HEK293T (cell line): Measurements from ENCODE around the gene CCL22.
A peak's percentile ranks its signal among the peaks of the same experiment; 100 is the strongest.

Experiments
- CTCF ChIA-PET: fragments of 350-600 bp; formaldehyde crosslinking; extraction: SDS; loops from one replicate; lab custom pipeline; 2021; ENCODE audit warnings: antibody characterized with exemption, inconsistent platforms; lab: Yijun Ruan, JAX
- POLR2A ChIA-PET: fragments of 350-600 bp; formaldehyde crosslinking; extraction: SDS; loops from one replicate; lab custom pipeline; 2020; ENCODE audit warnings: antibody characterized with exemption, inconsistent platforms; lab: Yijun Ruan, JAX
- DNase-seq: peaks from one replicate; pipeline ENCODE4 v3.0.0; 2012; ENCODE audit warnings: mixed read lengths; ENCODE audit errors: extremely low spot score
- ARNT ChIP-seq: fragments of 450-650 bp; IDR thresholded peaks from 2 replicates; pipeline ENCODE4 v1.6.1; 2017; ENCODE audit warnings: mild to moderate bottlenecking
- BHLHE40 ChIP-seq: fragments of 450-650 bp; IDR thresholded peaks from 2 replicates; pipeline ENCODE4 v1.6.1; 2016; ENCODE audit warnings: mild to moderate bottlenecking, moderate library complexity, borderline replicate concordance
- CTBP1 ChIP-seq: fragments of 450-650 bp; IDR thresholded peaks from 2 replicates; pipeline ENCODE4 v1.6.1; 2016; ENCODE audit warnings: borderline replicate concordance
- ELF4 ChIP-seq: fragments of 450-650 bp; IDR thresholded peaks from 2 replicates; pipeline ENCODE4 v1.6.1; 2017; ENCODE audit warnings: antibody characterized with exemption
- FOXA1 ChIP-seq: fragments of 450-650 bp; IDR thresholded peaks from 2 replicates; pipeline ENCODE4 v1.6.1; 2016; ENCODE audit warnings: mild to moderate bottlenecking
- FOXK2 ChIP-seq: fragments of 450-650 bp; IDR thresholded peaks from 2 replicates; pipeline ENCODE4 v1.6.1; 2016; ENCODE audit warnings: mild to moderate bottlenecking
- FOXM1 ChIP-seq: fragments of 450-650 bp; IDR thresholded peaks from 2 replicates; pipeline ENCODE4 v1.6.1; 2017; ENCODE audit warnings: mild to moderate bottlenecking, borderline replicate concordance
- HDGF ChIP-seq: fragments of 450-650 bp; IDR thresholded peaks from 2 replicates; pipeline ENCODE4 v1.6.1; 2017; ENCODE audit warnings: antibody characterized with exemption, borderline replicate concordance
- L3MBTL2 ChIP-seq: fragments of 450-650 bp; conservative IDR thresholded peaks from 2 replicates; pipeline ENCODE4 v1.6.1; 2016; ENCODE audit warnings: mild to moderate bottlenecking
- LEF1 ChIP-seq: fragments of 450-650 bp; IDR thresholded peaks from 2 replicates; pipeline ENCODE4 v1.6.1; 2017; ENCODE audit warnings: mild to moderate bottlenecking, borderline replicate concordance
- NFRKB ChIP-seq: fragments of 450-650 bp; IDR thresholded peaks from 2 replicates; pipeline ENCODE4 v1.6.1; 2016; ENCODE audit warnings: mild to moderate bottlenecking, moderate library complexity
- SP1 ChIP-seq: fragments of 450-650 bp; IDR thresholded peaks from 2 replicates; pipeline ENCODE4 v1.6.1; 2017
- SUZ12 ChIP-seq: fragments of 450-650 bp; IDR thresholded peaks from 2 replicates; pipeline ENCODE4 v1.6.1; 2016; ENCODE audit warnings: mild to moderate bottlenecking
- TARDBP ChIP-seq: fragments of 450-650 bp; IDR thresholded peaks from 2 replicates; pipeline ENCODE4 v1.6.1; 2016
- ZNF384 ChIP-seq: fragments of 450-650 bp; IDR thresholded peaks from 2 replicates; pipeline ENCODE4 v1.6.1; 2016
- TF ChIP-seq, protein P1 (sequence below): fragments of 450-650 bp; IDR thresholded peaks from 2 replicates; pipeline ENCODE4 v1.6.1; 2016

CCL22 gene

DNA sequence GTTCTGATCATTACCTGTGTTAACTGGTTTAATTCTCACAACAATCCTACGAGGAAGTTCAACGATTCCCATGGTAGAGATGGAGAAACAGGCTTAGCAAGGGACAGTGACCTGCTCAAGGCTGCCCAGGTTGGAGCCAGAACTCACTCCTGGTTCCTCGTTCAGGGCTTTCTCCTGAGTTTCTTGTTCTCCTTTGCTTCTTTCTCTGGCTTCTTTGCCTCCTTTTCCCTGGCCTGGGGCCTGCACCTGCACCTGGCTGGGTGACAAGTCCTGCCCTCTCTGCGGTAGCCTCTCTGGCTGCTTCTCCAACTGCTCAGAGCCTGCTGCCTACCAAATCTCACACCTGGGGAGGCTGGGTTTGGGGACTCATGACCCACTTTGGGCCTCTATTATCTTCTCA, 2.8 kb downstream of the CCL22 start:
- ChIA-PET CTCF (no interaction called here), POLR2A (no interaction called here)
- TF ChIP-seq BHLHE40 (no peak), ARNT (no peak), CTBP1 (no peak), TARDBP (no peak), HDGF (no peak), L3MBTL2 (no peak), FOXM1 (no peak), NFRKB (no peak), FOXA1 (no peak), SUZ12 (no peak), SP1 (no peak), LEF1 (no peak)
- TF ChIP-seq, protein P1, sequence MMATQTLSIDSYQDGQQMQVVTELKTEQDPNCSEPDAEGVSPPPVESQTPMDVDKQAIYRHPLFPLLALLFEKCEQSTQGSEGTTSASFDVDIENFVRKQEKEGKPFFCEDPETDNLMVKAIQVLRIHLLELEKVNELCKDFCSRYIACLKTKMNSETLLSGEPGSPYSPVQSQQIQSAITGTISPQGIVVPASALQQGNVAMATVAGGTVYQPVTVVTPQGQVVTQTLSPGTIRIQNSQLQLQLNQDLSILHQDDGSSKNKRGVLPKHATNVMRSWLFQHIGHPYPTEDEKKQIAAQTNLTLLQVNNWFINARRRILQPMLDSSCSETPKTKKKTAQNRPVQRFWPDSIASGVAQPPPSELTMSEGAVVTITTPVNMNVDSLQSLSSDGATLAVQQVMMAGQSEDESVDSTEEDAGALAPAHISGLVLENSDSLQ, result no peak
- peak; percentile 1 for DNase-seq

DNA sequence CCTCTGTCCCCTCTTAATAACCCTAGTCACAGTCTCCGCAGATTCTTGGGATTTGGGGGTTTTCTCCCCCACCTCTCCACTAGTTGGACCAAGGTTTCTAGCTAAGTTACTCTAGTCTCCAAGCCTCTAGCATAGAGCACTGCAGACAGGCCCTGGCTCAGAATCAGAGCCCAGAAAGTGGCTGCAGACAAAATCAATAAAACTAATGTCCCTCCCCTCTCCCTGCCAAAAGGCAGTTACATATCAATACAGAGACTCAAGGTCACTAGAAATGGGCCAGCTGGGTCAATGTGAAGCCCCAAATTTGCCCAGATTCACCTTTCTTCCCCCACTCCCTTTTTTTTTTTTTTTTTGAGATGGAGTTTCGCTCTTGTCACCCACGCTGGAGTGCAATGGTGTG, 5.6 kb downstream of the CCL22 start:
- no peak for DNase-seq
- POLR2A ChIA-PET, result no interaction called here
- TF ChIP-seq TARDBP (no peak), ARNT (no peak), CTBP1 (no peak), L3MBTL2 (no peak), BHLHE40 (no peak), NFRKB (no peak), FOXK2 (no peak), FOXA1 (no peak)
- CTCF ChIA-PET, result no interaction called here

DNA sequence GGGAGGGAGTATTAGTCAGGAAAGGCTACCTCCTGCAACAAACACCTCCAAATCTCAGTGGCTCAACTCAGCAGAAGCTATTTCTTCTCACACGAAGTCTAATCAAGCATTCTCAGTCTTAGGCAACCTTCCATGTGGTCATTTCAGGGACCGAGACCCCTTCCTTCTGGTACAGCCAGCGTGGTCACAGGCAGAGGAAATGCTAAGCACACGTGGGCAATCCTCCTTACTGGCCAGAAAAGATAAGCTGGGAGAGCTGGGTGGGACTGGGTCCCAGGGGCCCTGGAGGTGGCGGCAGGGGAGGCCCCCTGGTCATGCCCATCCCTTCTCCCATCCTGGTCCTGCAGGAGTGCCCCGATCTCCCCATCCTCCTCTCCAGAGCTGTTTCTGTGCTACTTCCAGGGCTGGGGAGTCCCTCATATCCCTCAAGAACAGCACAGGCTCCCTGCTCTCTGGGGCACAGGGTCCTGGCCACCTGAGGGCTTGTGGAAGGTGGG, 8.0 kb downstream of the CCL22 start:
- ChIA-PET CTCF (interaction anchor here (0.6 kb wide), 1 partner anchor 1388 kb away, joined by 3 read pairs; no protein-coding TSS in a partner anchor), POLR2A (no interaction called here)
- no peak for TF ChIP-seq FOXM1
- TF ChIP-seq NFRKB, result no peak
- TF ChIP-seq TARDBP, result no peak
- no peak for TF ChIP-seq ZNF384
- no peak for TF ChIP-seq ELF4
- no peak for DNase-seq

DNA sequence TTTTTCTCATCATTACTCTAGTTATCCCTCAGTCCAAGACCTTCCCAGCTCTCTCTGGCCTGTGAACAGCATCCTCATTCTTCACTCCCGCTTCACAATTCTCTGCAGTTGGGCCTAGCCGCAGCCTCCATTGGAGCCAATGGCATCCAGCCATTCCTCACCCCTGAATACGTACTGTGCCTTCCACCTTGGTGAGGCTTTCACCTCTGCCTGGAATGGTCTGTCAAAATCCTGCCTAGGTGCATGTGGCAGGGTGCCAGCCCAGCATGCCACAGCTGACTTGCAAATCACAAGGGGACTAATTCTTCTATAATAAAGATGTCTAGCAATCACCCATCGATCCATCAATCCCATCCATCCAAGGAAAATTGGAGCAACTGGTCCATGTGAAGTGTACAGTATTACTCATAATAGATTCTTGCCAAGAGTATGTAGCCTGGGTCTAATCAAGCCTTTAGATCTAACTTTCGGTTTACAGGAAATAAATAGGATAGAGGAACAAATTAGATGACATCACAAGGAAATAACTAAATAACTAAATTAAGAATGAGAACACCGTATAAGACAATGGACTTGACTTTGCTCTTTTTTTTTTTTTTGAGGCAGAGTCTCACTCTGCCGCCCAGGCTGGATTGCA, 8.7 kb downstream of the CCL22 start:
- DNase-seq, result no peak
- ChIA-PET POLR2A (no interaction called here), CTCF (no interaction called here)
- TF ChIP-seq SUZ12 (no peak), FOXA1 (no peak), LEF1 (no peak), ZNF384 (no peak), HDGF (no peak), FOXK2 (no peak), TARDBP (no peak), BHLHE40 (no peak), L3MBTL2 (no peak), FOXM1 (no peak), NFRKB (no peak), ELF4 (no peak), SP1 (no peak), ARNT (no peak)
- TF ChIP-seq, protein P1, result no peak

DNA sequence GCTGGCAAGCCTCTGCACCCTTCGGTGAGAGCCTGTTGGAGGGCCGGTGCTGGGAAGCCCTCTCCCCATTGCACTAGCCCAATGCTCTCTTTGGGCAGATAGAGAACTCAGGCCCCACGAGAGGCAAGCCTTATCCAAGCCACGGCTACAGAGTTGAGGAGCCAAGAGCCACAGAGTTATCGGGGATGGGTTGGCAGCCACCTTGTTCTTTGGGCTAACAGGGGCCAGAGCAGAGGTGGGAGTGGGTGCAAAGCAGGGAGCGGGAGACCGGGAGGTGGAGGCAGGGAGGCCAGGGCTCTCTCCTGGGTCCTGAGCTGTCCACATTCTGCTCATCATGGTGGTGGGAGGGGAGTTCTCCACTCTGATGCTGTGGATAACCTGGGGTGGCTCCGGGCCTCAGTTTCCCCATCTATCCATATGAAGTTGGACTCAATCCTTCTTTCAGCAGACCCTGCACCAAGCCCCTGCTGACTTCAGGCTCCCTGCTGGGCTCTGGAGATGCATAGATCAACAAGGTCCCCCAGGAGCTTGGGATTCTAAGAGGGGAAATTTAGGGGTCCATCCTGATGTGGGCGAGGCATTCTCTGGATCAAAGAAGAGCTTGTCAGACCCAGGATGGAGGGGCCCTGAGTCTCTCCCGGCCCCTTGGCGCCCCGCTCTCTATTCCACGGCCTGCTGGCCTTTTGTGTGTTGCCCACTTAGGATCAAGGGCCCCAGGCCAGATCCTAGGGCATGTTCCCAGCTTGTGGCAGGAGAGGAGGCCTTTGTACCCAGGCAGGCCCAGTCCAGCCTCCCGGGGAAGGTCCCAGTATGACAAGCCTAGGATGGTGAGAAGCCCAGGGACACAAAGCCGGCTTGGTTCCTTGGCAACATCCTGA, 13.2 kb downstream of the CCL22 start:
- ChIA-PET POLR2A (no interaction called here), CTCF (no interaction called here)
- TF ChIP-seq HDGF (no peak), L3MBTL2 (no peak), FOXM1 (no peak), FOXK2 (no peak), ZNF384 (no peak), LEF1 (no peak), BHLHE40 (no peak), CTBP1 (no peak), TARDBP (no peak), SP1 (no peak), SUZ12 (no peak), FOXA1 (no peak), ELF4 (no peak), NFRKB (no peak), ARNT (no peak)
- TF ChIP-seq, protein P1, result no peak
- no peak for DNase-seq
